H1 (cell line): ENCODE measurements around the gene ZDHHC5. TPM values are rescaled to one million over a fixed set of nuclear protein-coding genes. Genes with fewer than 3 reads are reported as not detected.

Experiments used
- CHD1 ChIP-seq: IDR thresholded peaks from 2 replicates; pipeline ENCODE4 v1.6.1; 2012; ENCODE audit warnings: low read depth, low read length, improper control_type of control experiment
- CHD7 ChIP-seq: fragments of 300-600 bp; sonication (generic); IDR thresholded peaks from 2 replicates; pipeline ENCODE4 v1.7.1; 2012; ENCODE audit warnings: low read length, moderate library complexity, mild to moderate bottlenecking, inconsistent platforms; ENCODE audit not compliant: insufficient replicate concordance
- E2F6 ChIP-seq: IDR thresholded peaks from 2 replicates; pipeline ENCODE4 v1.6.1; 2012; ENCODE audit warnings: inconsistent platforms
- FOSL1 ChIP-seq: IDR thresholded peaks from 2 replicates; pipeline ENCODE4 v1.6.1; 2011; ENCODE audit warnings: mild to moderate bottlenecking, low read depth, low read length, moderate library complexity; ENCODE audit not compliant: insufficient read depth
- HDAC2 ChIP-seq, 2 experiments: fragments of 300-600 bp in 1 of 2; sonication (generic) in 1 of 2; IDR thresholded peaks; 2 replicates each; pipeline ENCODE4 v1.6.1; 2011 to 2012; ENCODE audit warnings: low read depth in 2 of 2, low read length in 2 of 2, mild to moderate bottlenecking in 2 of 2, moderate library complexity in 2 of 2, borderline replicate concordance in 1 of 2, inconsistent platforms in 1 of 2
- RBBP5 ChIP-seq: IDR thresholded peaks from 2 replicates; pipeline ENCODE4 v1.7.1; 2012; ENCODE audit warnings: low read depth, mild to moderate bottlenecking, inconsistent platforms, low read length, moderate library complexity, borderline replicate concordance
- SAP30 ChIP-seq: fragments of 300-600 bp; sonication (generic); IDR thresholded peaks from 2 replicates; pipeline ENCODE4 v1.7.1; 2012; ENCODE audit warnings: low read length, moderate library complexity, mild to moderate bottlenecking, inconsistent platforms; ENCODE audit not compliant: insufficient read depth, insufficient replicate concordance
- SIRT6 ChIP-seq: IDR thresholded peaks from one replicate; pipeline ENCODE4 v1.7.1; 2012; ENCODE audit warnings: low read length, inconsistent platforms
- SP1 ChIP-seq: IDR thresholded peaks from 2 replicates; pipeline ENCODE4 v1.6.1; 2011; ENCODE audit warnings: low read depth, low read length
- USF2 ChIP-seq: IDR thresholded peaks from 2 replicates; pipeline ENCODE4 v1.6.1; 2011; ENCODE audit warnings: low read length, improper control_type of control experiment
- polyA plus RNA-seq, 7 experiments: library from polyadenylated mRNA; depleted of rRNA in 3 of 7; stranded (reverse) in 5 of 7; unstranded in 2 of 7; fragments of >200 nt in 5 of 7; fragments of 200-250 nt in 2 of 7; gene quantifications; 1 replicate in 5 of 7; 2 replicates in 1 of 7; 4 replicates in 1 of 7; pipeline versions ENCODE4 v1.2.1 to v1.2.3, GENCODE V29; 2011 to 2013; ENCODE audit warnings: missing spikeins in 2 of 7, mixed read lengths in 2 of 7
- total RNA-seq: library from RNA; stranded (reverse); fragmentation: NEBNext Ultra II Directional; extraction: Animal tissue kit (Norgen Biotek cat#: 25700); gene quantifications from 2 replicates; pipeline ENCODE4 v1.2.1, GENCODE V29; 2021

Gene ZDHHC5
- total and polyA plus RNA-seq, 2 of the 8 experiments (the other 6 are each of a cell fraction or from before 2014, with no cell fraction given): 40.0 to 56.3 TPM

- no peak for TF ChIP-seq CHD7
- no peak for TF ChIP-seq RBBP5
- TF ChIP-seq USF2: no peak
- TF ChIP-seq SAP30: no peak
- no peak for TF ChIP-seq FOSL1
- TF ChIP-seq HDAC2 (IDR thresholded peaks at IDR 0.05; ENCODE audit: borderline replicate concordance in 1 of 2, low read depth in 2 of 2, low read length in 2 of 2): no peak
- TF ChIP-seq E2F6: no peak
- TF ChIP-seq SIRT6: no peak
- TF ChIP-seq CHD1: no peak
- TF ChIP-seq SP1: no peak
Measured at GRCh38 chr11:57659669-57660068, 8.2 kb upstream of the ZDHHC5 start (continued).
